ENCODE results near the gene GPC6.
A peak's percentile ranks its signal among the peaks of the same experiment; 100 is the strongest.

GPC6 gene

DNA sequence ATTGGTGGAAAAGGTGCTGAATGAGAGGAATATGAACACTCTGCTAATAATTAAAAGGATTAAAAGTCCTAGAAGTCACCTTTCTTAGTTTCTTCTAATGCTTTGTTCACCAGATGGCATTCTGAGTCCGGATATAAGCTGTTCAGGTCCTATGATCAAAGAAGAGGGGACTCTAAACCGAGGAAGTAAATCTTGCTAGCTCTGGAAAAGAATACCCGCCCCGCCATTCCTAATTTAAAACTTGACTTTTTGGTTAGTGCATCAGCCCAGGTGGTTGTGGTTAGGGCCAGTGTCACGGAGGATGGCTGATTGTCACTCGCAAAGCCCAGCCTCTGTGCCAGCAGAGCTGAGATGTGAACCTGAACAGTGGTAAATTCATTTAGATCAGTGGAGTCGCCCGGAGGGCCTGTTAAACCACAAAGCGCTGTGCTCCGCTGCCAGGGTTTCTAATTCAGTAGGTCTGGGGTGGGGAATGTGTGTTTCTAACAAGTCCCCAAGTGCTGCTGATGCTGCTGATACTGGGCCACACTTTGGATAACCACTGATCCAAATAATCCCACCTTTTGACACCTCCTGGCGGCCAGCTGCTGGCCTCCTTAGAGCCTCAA lies 827.5 kb downstream of the GPC6 start:
- no peak for DNase-seq (ENCODE audit: low read depth)
- TF ChIP-seq, protein P1, sequence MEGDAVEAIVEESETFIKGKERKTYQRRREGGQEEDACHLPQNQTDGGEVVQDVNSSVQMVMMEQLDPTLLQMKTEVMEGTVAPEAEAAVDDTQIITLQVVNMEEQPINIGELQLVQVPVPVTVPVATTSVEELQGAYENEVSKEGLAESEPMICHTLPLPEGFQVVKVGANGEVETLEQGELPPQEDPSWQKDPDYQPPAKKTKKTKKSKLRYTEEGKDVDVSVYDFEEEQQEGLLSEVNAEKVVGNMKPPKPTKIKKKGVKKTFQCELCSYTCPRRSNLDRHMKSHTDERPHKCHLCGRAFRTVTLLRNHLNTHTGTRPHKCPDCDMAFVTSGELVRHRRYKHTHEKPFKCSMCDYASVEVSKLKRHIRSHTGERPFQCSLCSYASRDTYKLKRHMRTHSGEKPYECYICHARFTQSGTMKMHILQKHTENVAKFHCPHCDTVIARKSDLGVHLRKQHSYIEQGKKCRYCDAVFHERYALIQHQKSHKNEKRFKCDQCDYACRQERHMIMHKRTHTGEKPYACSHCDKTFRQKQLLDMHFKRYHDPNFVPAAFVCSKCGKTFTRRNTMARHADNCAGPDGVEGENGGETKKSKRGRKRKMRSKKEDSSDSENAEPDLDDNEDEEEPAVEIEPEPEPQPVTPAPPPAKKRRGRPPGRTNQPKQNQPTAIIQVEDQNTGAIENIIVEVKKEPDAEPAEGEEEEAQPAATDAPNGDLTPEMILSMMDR (IDR thresholded peaks at IDR 0.05; ENCODE audit: low read length, missing control alignments): no peak
- H3K4me3 ChIP-seq (replicated peaks; ENCODE audit: low read depth, low read length): no peak overlapping the region

DNA sequence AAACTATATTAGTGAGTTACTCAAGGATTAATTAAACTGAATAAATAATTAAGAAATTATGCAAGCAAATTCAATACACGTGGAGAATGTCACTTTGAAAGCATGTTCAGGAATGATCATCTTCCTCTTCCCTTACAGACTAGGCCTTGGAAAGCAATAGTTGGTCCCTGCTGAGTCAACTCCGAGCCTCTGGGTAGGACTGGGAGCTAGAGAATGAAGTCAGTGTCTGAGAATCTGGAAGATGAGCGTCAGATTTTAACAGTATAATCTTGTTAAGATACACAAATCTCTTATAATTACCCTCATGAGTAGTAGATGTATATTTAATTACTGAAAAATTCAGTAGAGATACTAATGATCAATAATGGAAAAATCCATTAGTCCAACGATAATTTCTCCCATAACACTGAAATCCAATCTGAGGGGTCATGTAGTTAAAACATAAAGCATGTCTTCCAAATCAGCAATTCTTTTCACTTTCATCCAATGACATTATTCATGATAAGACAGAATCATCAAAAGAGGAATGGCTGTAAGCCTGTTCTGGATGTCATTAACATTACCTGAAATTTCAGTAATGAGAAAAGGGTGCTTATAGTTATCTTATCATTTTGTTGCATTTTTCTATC lies 829.9 kb downstream of the GPC6 start:
- TF ChIP-seq, protein P1 (IDR thresholded peaks at IDR 0.05; ENCODE audit: low read length, missing control alignments): no peak
- no peak for DNase-seq (ENCODE audit: low read depth)
- H3K4me3 ChIP-seq (replicated peaks; ENCODE audit: low read depth, low read length): no peak overlapping the region

DNA sequence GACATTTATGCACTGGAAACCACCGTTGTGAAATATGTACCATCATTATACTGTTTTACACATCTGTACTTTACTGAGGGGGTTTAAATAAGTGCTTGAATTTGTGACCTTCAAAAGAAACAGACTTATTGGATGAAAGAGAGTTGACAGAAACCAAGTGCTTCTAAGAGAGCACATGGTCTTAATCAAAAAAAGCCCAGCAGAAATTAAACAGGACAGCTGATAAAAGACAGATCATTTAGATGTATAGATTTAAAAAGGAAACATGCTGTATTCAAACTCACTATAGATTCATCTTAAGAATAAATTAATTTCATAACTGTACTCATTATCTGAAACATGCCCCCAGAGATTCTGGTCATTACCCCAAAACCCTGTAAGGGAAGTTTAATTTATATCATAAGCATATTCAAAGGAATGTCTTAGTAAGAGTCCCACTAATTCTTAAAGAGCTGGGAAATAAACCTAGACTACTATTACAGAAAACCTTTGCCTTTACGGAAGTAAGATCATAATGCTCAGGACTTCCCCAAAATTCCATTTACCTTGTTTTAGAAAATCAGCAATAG lies 831.1 kb downstream of the GPC6 start:
- no peak overlapping the region for H3K4me3 ChIP-seq (replicated peaks; ENCODE audit: low read depth, low read length)
- TF ChIP-seq, protein P1 (IDR thresholded peaks at IDR 0.05; ENCODE audit: low read length, missing control alignments): no peak
- DNase-seq (ENCODE audit: low read depth): peak; percentile 38

DNA sequence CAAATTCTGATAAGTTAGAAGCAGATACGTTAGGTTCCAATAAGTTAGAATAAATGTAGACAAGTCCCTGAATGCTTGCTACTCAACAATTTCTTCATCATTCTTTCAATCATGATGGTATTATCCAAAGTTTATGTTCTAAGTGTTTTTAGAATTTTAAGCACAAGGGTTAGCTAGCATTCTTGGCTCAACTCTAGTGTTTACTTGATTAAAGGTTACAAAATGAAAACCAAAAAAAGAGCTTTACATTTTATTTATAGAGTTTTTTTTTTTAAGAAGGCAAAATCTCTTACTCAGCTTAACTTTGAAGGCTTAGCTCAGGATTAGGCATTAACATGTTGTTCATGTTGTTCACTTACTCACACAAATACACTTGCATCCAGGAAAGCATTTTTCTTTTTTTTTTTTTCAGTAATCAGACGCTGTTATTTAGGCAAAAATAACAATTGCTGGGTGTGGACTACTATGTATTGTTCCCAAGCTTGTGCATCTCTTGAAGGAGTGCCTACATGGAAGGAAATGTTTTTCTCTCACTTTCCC lies 832.3 kb downstream of the GPC6 start:
- H3K4me3 ChIP-seq (replicated peaks; ENCODE audit: low read depth, low read length): no peak overlapping the region
- TF ChIP-seq, protein P1 (IDR thresholded peaks at IDR 0.05; ENCODE audit: low read length, missing control alignments): no peak
- DNase-seq (ENCODE audit: low read depth): no peak

DNA sequence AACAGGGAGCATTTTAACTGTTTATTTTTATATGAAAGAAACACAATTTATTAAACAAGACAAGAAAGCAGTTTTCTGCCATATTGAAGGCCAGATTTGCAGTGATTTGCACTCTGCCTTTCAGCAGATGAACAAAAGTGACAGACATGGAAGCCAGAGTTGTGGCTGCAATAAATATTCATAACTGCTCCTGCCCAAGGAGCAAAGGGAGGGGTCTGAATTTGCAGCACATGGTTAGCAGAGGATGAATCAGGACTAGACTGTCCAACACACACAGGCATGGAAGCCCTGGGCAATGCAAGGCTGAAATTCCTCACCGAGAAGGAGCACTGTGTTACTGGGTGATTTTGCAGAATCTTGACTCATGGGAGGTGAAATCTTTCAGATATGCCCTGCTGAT lies 834.7 kb downstream of the GPC6 start:
- peak; percentile 19 for DNase-seq (ENCODE audit: low read depth)
- H3K4me3 ChIP-seq (replicated peaks; ENCODE audit: low read depth, low read length): no peak overlapping the region
- TF ChIP-seq, protein P1 (IDR thresholded peaks at IDR 0.05; ENCODE audit: low read length, missing control alignments): no peak

DNA sequence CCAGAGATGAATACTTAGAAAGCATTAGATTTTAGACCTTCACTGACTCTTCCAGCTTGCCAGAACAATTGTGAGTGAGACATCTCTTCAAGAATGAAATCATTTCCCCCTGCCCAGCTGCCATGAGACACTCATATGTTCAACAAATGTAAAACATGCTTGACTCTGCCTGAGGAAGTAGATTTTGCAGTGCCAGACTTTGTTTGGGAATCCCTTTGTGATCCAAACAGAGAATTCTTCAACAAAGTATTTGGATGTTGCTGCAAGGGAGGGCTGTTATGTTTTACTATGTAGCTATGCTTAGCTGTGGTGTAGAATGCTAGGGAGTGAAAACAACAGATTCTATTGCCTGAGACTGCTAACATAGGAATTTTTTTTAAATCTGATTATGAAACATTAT lies 836.5 kb downstream of the GPC6 start:
- TF ChIP-seq, protein P1 (IDR thresholded peaks at IDR 0.05; ENCODE audit: low read length, missing control alignments): no peak
- DNase-seq (ENCODE audit: low read depth): peak; percentile 61
- H3K4me3 ChIP-seq (replicated peaks; ENCODE audit: low read depth, low read length): no peak overlapping the region
